H1 (cell line): ENCODE results near the gene TBC1D24. TPM values are rescaled to one million over a fixed set of nuclear protein-coding genes. Genes with fewer than 3 reads are reported as not detected.

Source experiments
- NANOG ChIP-seq: IDR thresholded peaks from 2 replicates; pipeline ENCODE4 v1.6.1; 2011; ENCODE audit warnings: low read length, low read depth, mild to moderate bottlenecking, inconsistent platforms; ENCODE audit not compliant: insufficient read depth, poor library complexity, severe bottlenecking
- polyA plus RNA-seq, 7 experiments: library from polyadenylated mRNA; depleted of rRNA in 3 of 7; stranded (reverse) in 5 of 7; unstranded in 2 of 7; fragments of >200 nt in 5 of 7; fragments of 200-250 nt in 2 of 7; gene quantifications; 1 replicate in 5 of 7; 2 replicates in 1 of 7; 4 replicates in 1 of 7; pipeline versions ENCODE4 v1.2.1 to v1.2.3, GENCODE V29; 2011 to 2013; ENCODE audit warnings: missing spikeins in 2 of 7, mixed read lengths in 2 of 7
- total RNA-seq: library from RNA; stranded (reverse); fragmentation: NEBNext Ultra II Directional; extraction: Animal tissue kit (Norgen Biotek cat#: 25700); gene quantifications from 2 replicates; pipeline ENCODE4 v1.2.1, GENCODE V29; 2021

TBC1D24 gene
- total and polyA plus RNA-seq, 2 of the 8 experiments (the other 6 are each of a cell fraction or from before 2014, with no cell fraction given): 8.7 to 21.5 TPM

GRCh38 chr16:2520097-2520783, 45.3 kb downstream of the TBC1D24 start, which contains the start of gene AMDHD2 (continued):
- TF ChIP-seq NANOG: peak; percentile 65
